Activated CD8-positive, alpha-beta T cell treated with anti-CD3 and anti-CD28 coated beads for 36 hours (primary cell): Measurements from ENCODE around the gene APCDD1. TPM values are rescaled to one million over a fixed set of nuclear protein-coding genes. Genes with fewer than 3 reads are reported as not detected.

Experiments used
- ATAC-seq: fragments of 200-7000 bp; cut with Tn5 transposase; one replicate; pipeline ENCODE4 v1.10.0; 2021; ENCODE audit warnings: mild to moderate bottlenecking, moderate library complexity
- CTCF ChIA-PET: fragments of 350-600 bp; sonication (Branson Sonifier 250); formaldehyde crosslinking; loops from one replicate; lab custom pipeline; 2021; ENCODE audit warnings: antibody characterized with exemption; lab: Charles Lee
- POLR2A ChIA-PET: fragments of 350-600 bp; sonication (Branson Sonifier 250); formaldehyde crosslinking; loops from one replicate; lab custom pipeline; 2021; ENCODE audit warnings: antibody characterized with exemption; lab: Charles Lee
- DNase-seq: peaks from one replicate; pipeline ENCODE4 v3.0.0-alpha.2; 2020
- H3K27ac Mint-ChIP-seq: one replicate; pipeline ENCODE4 v1.8.0; 2021; ENCODE audit warnings: mild to moderate bottlenecking, mixed read lengths
- H3K27me3 Mint-ChIP-seq: one replicate; pipeline ENCODE4 v1.8.0; 2021; ENCODE audit warnings: mixed read lengths
- H3K36me3 Mint-ChIP-seq: one replicate; pipeline ENCODE4 v1.8.0; 2021; ENCODE audit warnings: low read depth, mixed read lengths
- H3K4me1 Mint-ChIP-seq: one replicate; pipeline ENCODE4 v1.8.0; 2021; ENCODE audit warnings: low read depth, mixed read lengths
- H3K4me3 Mint-ChIP-seq: one replicate; pipeline ENCODE4 v1.8.0; 2021; ENCODE audit warnings: mild to moderate bottlenecking, moderate library complexity, mixed read lengths
- H3K9me3 Mint-ChIP-seq: one replicate; pipeline ENCODE4 v1.8.0; 2021; ENCODE audit warnings: mixed read lengths
- intact Hi-C: fragments of 100-400 bp; cut with micrococcal nuclease; formaldehyde crosslinking; loops from one replicate; pipeline ENCODE4 v1.10.0; 2022
- total RNA-seq, 2 experiments: library from RNA; stranded (reverse); gene quantifications; one replicate each; pipeline ENCODE4 v1.2.3, GENCODE V29; 2021
- TF ChIP-seq, protein P1 (sequence below): fragments of 200-600 bp; IDR thresholded peaks from one replicate; pipeline ENCODE4 v1.8.0; 2022; ENCODE audit warnings: antibody characterized with exemption, mild to moderate bottlenecking

APCDD1 gene
- total RNA-seq, 2 experiments from 2014 or later, result not detected

- ChIA-PET CTCF (interaction anchor here (0.9 kb wide), 1 partner anchor 24 kb away, joined by 3 read pairs; no protein-coding TSS in a partner anchor), POLR2A (no interaction called here)
- H3K9me3 Mint-ChIP-seq, result no peaks in the 10 kb centered on the region
- TF ChIP-seq, protein P1, sequence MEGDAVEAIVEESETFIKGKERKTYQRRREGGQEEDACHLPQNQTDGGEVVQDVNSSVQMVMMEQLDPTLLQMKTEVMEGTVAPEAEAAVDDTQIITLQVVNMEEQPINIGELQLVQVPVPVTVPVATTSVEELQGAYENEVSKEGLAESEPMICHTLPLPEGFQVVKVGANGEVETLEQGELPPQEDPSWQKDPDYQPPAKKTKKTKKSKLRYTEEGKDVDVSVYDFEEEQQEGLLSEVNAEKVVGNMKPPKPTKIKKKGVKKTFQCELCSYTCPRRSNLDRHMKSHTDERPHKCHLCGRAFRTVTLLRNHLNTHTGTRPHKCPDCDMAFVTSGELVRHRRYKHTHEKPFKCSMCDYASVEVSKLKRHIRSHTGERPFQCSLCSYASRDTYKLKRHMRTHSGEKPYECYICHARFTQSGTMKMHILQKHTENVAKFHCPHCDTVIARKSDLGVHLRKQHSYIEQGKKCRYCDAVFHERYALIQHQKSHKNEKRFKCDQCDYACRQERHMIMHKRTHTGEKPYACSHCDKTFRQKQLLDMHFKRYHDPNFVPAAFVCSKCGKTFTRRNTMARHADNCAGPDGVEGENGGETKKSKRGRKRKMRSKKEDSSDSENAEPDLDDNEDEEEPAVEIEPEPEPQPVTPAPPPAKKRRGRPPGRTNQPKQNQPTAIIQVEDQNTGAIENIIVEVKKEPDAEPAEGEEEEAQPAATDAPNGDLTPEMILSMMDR, result no peak
- no peak for ATAC-seq
- intact Hi-C loops, result no loop called here
- no peak for DNase-seq
- peaks cover 29% of the 10 kb centered on the region for H3K27me3 Mint-ChIP-seq
- H3K36me3 Mint-ChIP-seq, result no peaks in the 10 kb centered on the region
- no peak overlapping the region for H3K27ac Mint-ChIP-seq
- no peak overlapping the region for H3K4me3 Mint-ChIP-seq
- H3K4me1 Mint-ChIP-seq, result peaks cover under 1% of the 10 kb centered on the region
These were observed 60.2 kb downstream of the APCDD1 start for GRCh38 chr18:10514601-10515000.

DNA sequence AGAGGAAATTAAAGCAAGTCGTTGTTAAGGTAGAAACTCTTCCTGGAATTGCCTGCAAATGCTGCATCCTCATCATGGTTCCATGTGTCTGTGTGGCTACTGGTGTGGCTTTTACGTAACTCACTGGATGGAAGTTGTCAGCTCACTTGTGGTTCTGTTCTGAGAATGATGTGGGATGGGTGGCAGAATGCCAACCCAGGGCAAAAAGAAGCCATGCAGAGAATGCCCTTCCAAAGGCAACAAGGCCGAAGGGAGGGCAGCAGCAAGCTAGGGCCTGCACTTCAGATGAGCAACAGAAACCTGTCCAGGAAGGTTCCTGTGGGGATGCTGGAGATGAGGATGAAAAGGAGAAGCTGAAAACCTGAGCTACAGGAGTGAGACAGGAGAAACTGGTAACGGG, 61.0 kb downstream of the APCDD1 start:
- peaks cover 5% of the 10 kb centered on the region for H3K4me1 Mint-ChIP-seq
- ChIA-PET CTCF (interaction anchor here (0.9 kb wide), 1 partner anchor 25 kb away, joined by 3 read pairs; no protein-coding TSS in a partner anchor), POLR2A (no interaction called here)
- no peak overlapping the region for H3K27ac Mint-ChIP-seq
- DNase-seq (no peak), ATAC-seq (no peak)
- TF ChIP-seq, protein P1, result no peak
- H3K4me3 Mint-ChIP-seq, result no peak overlapping the region
- peaks cover 29% of the 10 kb centered on the region for H3K27me3 Mint-ChIP-seq
- intact Hi-C loops, result no loop called here
- no peaks in the 10 kb centered on the region for H3K36me3 Mint-ChIP-seq
- H3K9me3 Mint-ChIP-seq, result no peaks in the 10 kb centered on the region

- intact Hi-C loops, result no loop called here
- H3K9me3 Mint-ChIP-seq, result no peaks in the 10 kb centered on the region
- DNase-seq, result no peak
- no peak overlapping the region for H3K4me3 Mint-ChIP-seq
- H3K27me3 Mint-ChIP-seq, result peaks cover 29% of the 10 kb centered on the region
- TF ChIP-seq, protein P1, result no peak
- no peaks in the 10 kb centered on the region for H3K36me3 Mint-ChIP-seq
- peaks cover 5% of the 10 kb centered on the region for H3K4me1 Mint-ChIP-seq
- no peak for ATAC-seq
- POLR2A ChIA-PET, result no interaction called here
- no peak overlapping the region for H3K27ac Mint-ChIP-seq
- CTCF ChIA-PET, result interaction anchor here (4.2 kb wide), 1 partner anchor 543 kb away, joined by 19 read pairs; no protein-coding TSS in a partner anchor
These were observed 61.6 kb downstream of the APCDD1 start for GRCh38 chr18:10516078-10516477.

GRCh38 chr18:10518595-10519255, 64.3 kb downstream of the APCDD1 start:
- H3K4me3 Mint-ChIP-seq, result no peak overlapping the region
- H3K27me3 Mint-ChIP-seq, result peaks cover 29% of the 10 kb centered on the region
- TF ChIP-seq, protein P1, result no peak
- peaks cover 5% of the 10 kb centered on the region for H3K4me1 Mint-ChIP-seq
- H3K36me3 Mint-ChIP-seq, result no peaks in the 10 kb centered on the region
- DNase-seq (no peak), ATAC-seq (no peak)
- H3K9me3 Mint-ChIP-seq, result no peaks in the 10 kb centered on the region
- ChIA-PET CTCF (interaction anchor here (1.1 to 4.2 kb wide), 8 partner anchors 9 to 548 kb away, joined by 3 to 19 read pairs (median 6); no protein-coding TSS in a partner anchor), POLR2A (no interaction called here)
- intact Hi-C loops, result no loop called here
- H3K27ac Mint-ChIP-seq, result no peak overlapping the region

- ATAC-seq (no peak), DNase-seq (no peak)
- peaks cover 9% of the 10 kb centered on the region for H3K4me1 Mint-ChIP-seq
- H3K4me3 Mint-ChIP-seq, result no peak overlapping the region
- TF ChIP-seq, protein P1, result no peak
- POLR2A ChIA-PET, result no interaction called here
- H3K9me3 Mint-ChIP-seq, result no peaks in the 10 kb centered on the region
- intact Hi-C loops, result no loop called here
- H3K36me3 Mint-ChIP-seq, result no peaks in the 10 kb centered on the region
- CTCF ChIA-PET, result interaction anchor here (0.7 to 4.2 kb wide), 12 partner anchors 8 to 845 kb away, joined by 3 to 19 read pairs (median 4); no protein-coding TSS in a partner anchor
- no peak overlapping the region for H3K27ac Mint-ChIP-seq
- peaks cover 25% of the 10 kb centered on the region for H3K27me3 Mint-ChIP-seq
These were observed 64.9 kb downstream of the APCDD1 start for GRCh38 chr18:10519366-10519765.
